ENCODE data around the gene SCML1. TPM values are rescaled to one million over a fixed set of nuclear protein-coding genes. Genes with fewer than 3 reads are reported as not detected.

The SCML1 gene
- total RNA-seq, 2 experiments from 2014 or later = 3.8 TPM

Other genes with a start within 250 kb of the SCML1 start
- gene RAI2, start 123.8 kb downstream of the SCML1 start, total RNA-seq = under 1 TPM; 0.39 to 0.43 TPM